Neural cell (in vitro differentiated cells): ENCODE data around the gene CLDN18. TPM values are rescaled to one million over a fixed set of nuclear protein-coding genes. Genes with fewer than 3 reads are reported as not detected.

ENCODE experiments used
- H2AFZ ChIP-seq: fragments of 200-600, 300-800 bp; sonication (generic), shearing (Covaris generic); 2 replicates; pipeline ENCODE4 v1.6.0; 2014; ENCODE audit warnings: low read depth, mild to moderate bottlenecking, antibody characterized with exemption, low read length, moderate library complexity
- H3F3A ChIP-seq: fragments of 200-600 bp; shearing (Covaris generic); 2 replicates; pipeline ENCODE4 v1.6.1; 2016; ENCODE audit warnings: mild to moderate bottlenecking, moderate library complexity, mixed read lengths, antibody characterized with exemption, low read length; ENCODE audit not compliant: insufficient read depth, poor library complexity, severe bottlenecking
- H3K27ac ChIP-seq: fragments of 200-600, 300-800 bp; sonication (generic), shearing (Covaris generic); 2 replicates; pipeline ENCODE4 v1.5.1; 2014; ENCODE audit warnings: mild to moderate bottlenecking, low read length, moderate library complexity
- H3K27me3 ChIP-seq: fragments of 300-800, 200-600 bp; sonication (generic), shearing (Covaris generic); 2 replicates; pipeline ENCODE4 v1.6.0; 2014; ENCODE audit warnings: mild to moderate bottlenecking, low read depth, low read length, moderate library complexity; ENCODE audit not compliant: insufficient read depth
- H3K36me3 ChIP-seq: fragments of 300-800, 200-600 bp; sonication (generic), shearing (Covaris generic); 2 replicates; pipeline ENCODE4 v1.5.1; 2014; ENCODE audit warnings: mild to moderate bottlenecking, antibody characterized with exemption, low read length, moderate library complexity; ENCODE audit not compliant: insufficient read depth
- H3K4me2 ChIP-seq: fragments of 300-800, 200-600 bp; sonication (generic), shearing (Covaris generic); 2 replicates; pipeline ENCODE4 v1.6.0; 2014; ENCODE audit warnings: mild to moderate bottlenecking, low read length
- H3K4me3 ChIP-seq: fragments of 300-800, 200-600 bp; sonication (generic), shearing (Covaris generic); 2 replicates; pipeline ENCODE4 v1.5.1; 2014; ENCODE audit warnings: mild to moderate bottlenecking, low read length, moderate library complexity
- H3K79me2 ChIP-seq: fragments of 200-600 bp; shearing (Covaris generic); replicated peaks from 2 replicates; pipeline ENCODE4 v1.6.0; 2014; ENCODE audit warnings: mild to moderate bottlenecking, low read length, moderate library complexity; ENCODE audit not compliant: insufficient read depth
- H3K9ac ChIP-seq: fragments of 300-800, 200-600 bp; sonication (generic), shearing (Covaris generic); 2 replicates; pipeline ENCODE4 v1.6.1; 2016; ENCODE audit warnings: mild to moderate bottlenecking, low read length, mixed read lengths
- H3K9me2 ChIP-seq: fragments of 200-600 bp; shearing (Covaris generic); 2 replicates; pipeline ENCODE4 v1.6.1; 2016; ENCODE audit warnings: mild to moderate bottlenecking, low read length, mixed read lengths; ENCODE audit not compliant: insufficient read depth
- H3K9me3 ChIP-seq: fragments of 200-600, 300-800 bp; sonication (generic), shearing (Covaris generic); 2 replicates; pipeline ENCODE4 v1.6.1; 2016; ENCODE audit warnings: mild to moderate bottlenecking, mixed run types, low read length, moderate library complexity, mixed read lengths
- H4K20me1 ChIP-seq: fragments of 200-600 bp; shearing (Covaris generic); 2 replicates; pipeline ENCODE4 v1.6.1; 2016; ENCODE audit warnings: mild to moderate bottlenecking, mixed run types; ENCODE audit not compliant: insufficient read depth
- EP300 ChIP-seq: fragments of 450-650 bp; conservative IDR thresholded peaks from 2 replicates; pipeline ENCODE4 v1.6.1; 2014; ENCODE audit warnings: antibody characterized with exemption, mild to moderate bottlenecking, moderate library complexity; ENCODE audit not compliant: poor library complexity, severe bottlenecking
- EZH2 ChIP-seq: fragments of 200-600, 300-800 bp; shearing (Covaris generic), sonication (generic); IDR thresholded peaks from 2 replicates; pipeline ENCODE4 v1.6.1; 2014; ENCODE audit warnings: antibody characterized with exemption, low read length, borderline replicate concordance, mild to moderate bottlenecking; ENCODE audit not compliant: insufficient read depth, poor library complexity, severe bottlenecking
- MXI1 ChIP-seq: fragments of 450-650 bp; conservative IDR thresholded peaks from 2 replicates; pipeline ENCODE4 v1.6.1; 2014; ENCODE audit warnings: antibody characterized with exemption, mild to moderate bottlenecking; ENCODE audit not compliant: poor library complexity, severe bottlenecking
- POLR2AphosphoS5 ChIP-seq: IDR thresholded peaks from 2 replicates; pipeline ENCODE4 v1.6.1; 2012
- RAD21 ChIP-seq: fragments of 450-650 bp; conservative IDR thresholded peaks from 2 replicates; pipeline ENCODE4 v1.6.1; 2014; ENCODE audit warnings: antibody characterized with exemption, mild to moderate bottlenecking, moderate library complexity
- SMC3 ChIP-seq: fragments of 450-650 bp; conservative IDR thresholded peaks from 2 replicates; pipeline ENCODE4 v1.6.1; 2014; ENCODE audit warnings: antibody characterized with exemption, mild to moderate bottlenecking, moderate library complexity; ENCODE audit not compliant: poor library complexity
- TAF1 ChIP-seq: IDR thresholded peaks from 2 replicates; pipeline ENCODE4 v1.6.1; 2012; ENCODE audit warnings: low read depth
- polyA minus RNA-seq: library from RNA; depleted of rRNA, polyadenylated mRNA; stranded (reverse); fragments of >200 nt; gene quantifications from 2 replicates; pipeline ENCODE4 v1.2.3, GENCODE V29; 2014
- polyA plus RNA-seq: library from polyadenylated mRNA; depleted of rRNA; stranded (reverse); fragments of >200 nt; gene quantifications from 2 replicates; pipeline ENCODE4 v1.2.3, GENCODE V29; 2014
- TF ChIP-seq, protein P1 (sequence below): IDR thresholded peaks from 2 replicates; pipeline ENCODE4 v1.6.1; 2012; ENCODE audit warnings: borderline replicate concordance
- TF ChIP-seq, protein P2 (sequence below): fragments of 450-650 bp; IDR thresholded peaks from 2 replicates; pipeline ENCODE4 v1.5.1; 2014; ENCODE audit warnings: antibody characterized with exemption, mild to moderate bottlenecking, moderate library complexity; ENCODE audit not compliant: poor library complexity, severe bottlenecking

The CLDN18 gene
- polyA plus RNA-seq = not detected in 2 replicates
- not detected in 2 replicates for polyA minus RNA-seq

DNA sequence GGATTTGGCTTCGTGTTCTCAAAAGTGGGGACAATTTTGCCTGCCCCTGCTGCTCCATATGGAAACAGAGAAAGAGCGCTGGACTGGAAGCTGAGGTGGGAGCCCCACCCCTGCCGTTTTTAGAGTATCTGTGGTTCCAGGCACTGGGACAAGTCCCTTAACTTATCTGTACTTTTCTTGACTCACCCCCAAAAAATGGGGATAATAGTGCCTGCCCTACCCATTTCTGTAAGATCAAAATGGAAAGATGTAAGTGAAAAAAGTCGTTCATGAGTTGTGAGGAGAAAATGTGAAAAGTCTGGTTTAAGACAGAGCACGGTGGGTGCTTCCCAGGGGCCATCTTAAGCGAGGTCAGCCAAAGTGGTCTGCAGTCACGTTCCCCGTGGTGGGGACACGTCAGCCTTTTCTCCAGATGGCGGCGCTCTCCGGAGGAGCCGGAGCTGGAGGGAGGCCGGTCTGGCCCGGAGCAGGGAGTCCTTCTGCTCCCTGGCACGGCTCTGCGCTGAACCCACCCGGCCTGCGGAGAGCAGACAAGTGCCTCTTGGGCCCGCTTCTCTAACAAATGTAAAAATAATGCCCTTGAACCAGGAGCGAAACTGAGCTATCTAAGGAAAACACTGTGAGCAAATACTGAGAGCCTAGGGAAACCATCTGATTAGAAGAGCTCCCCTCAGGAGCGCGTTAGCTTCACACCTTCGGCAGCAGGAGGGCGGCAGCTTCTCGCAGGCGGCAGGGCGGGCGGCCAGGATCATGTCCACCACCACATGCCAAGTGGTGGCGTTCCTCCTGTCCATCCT is at the start of gene CLDN18:
Gene CLDN18, plus strand, starts transcription at position 690 of the 797 bp plus-strand sequence. Its CDS starts 61 bp downstream, at position 751.
- TF ChIP-seq MXI1 (no peak), EP300 (no peak), POLR2AphosphoS5 (no peak), TAF1 (no peak), SMC3 (no peak), EZH2 (no peak), RAD21 (no peak)
- TF ChIP-seq, protein P1, sequence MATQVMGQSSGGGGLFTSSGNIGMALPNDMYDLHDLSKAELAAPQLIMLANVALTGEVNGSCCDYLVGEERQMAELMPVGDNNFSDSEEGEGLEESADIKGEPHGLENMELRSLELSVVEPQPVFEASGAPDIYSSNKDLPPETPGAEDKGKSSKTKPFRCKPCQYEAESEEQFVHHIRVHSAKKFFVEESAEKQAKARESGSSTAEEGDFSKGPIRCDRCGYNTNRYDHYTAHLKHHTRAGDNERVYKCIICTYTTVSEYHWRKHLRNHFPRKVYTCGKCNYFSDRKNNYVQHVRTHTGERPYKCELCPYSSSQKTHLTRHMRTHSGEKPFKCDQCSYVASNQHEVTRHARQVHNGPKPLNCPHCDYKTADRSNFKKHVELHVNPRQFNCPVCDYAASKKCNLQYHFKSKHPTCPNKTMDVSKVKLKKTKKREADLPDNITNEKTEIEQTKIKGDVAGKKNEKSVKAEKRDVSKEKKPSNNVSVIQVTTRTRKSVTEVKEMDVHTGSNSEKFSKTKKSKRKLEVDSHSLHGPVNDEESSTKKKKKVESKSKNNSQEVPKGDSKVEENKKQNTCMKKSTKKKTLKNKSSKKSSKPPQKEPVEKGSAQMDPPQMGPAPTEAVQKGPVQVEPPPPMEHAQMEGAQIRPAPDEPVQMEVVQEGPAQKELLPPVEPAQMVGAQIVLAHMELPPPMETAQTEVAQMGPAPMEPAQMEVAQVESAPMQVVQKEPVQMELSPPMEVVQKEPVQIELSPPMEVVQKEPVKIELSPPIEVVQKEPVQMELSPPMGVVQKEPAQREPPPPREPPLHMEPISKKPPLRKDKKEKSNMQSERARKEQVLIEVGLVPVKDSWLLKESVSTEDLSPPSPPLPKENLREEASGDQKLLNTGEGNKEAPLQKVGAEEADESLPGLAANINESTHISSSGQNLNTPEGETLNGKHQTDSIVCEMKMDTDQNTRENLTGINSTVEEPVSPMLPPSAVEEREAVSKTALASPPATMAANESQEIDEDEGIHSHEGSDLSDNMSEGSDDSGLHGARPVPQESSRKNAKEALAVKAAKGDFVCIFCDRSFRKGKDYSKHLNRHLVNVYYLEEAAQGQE = no peak
- TF ChIP-seq, protein P2, sequence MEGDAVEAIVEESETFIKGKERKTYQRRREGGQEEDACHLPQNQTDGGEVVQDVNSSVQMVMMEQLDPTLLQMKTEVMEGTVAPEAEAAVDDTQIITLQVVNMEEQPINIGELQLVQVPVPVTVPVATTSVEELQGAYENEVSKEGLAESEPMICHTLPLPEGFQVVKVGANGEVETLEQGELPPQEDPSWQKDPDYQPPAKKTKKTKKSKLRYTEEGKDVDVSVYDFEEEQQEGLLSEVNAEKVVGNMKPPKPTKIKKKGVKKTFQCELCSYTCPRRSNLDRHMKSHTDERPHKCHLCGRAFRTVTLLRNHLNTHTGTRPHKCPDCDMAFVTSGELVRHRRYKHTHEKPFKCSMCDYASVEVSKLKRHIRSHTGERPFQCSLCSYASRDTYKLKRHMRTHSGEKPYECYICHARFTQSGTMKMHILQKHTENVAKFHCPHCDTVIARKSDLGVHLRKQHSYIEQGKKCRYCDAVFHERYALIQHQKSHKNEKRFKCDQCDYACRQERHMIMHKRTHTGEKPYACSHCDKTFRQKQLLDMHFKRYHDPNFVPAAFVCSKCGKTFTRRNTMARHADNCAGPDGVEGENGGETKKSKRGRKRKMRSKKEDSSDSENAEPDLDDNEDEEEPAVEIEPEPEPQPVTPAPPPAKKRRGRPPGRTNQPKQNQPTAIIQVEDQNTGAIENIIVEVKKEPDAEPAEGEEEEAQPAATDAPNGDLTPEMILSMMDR = no peak
- H3K4me3 ChIP-seq = no peak within 1 kb of the TSS
- H3K9ac ChIP-seq = no peak within 1 kb of the TSS
- H2AFZ ChIP-seq = no peak within 1 kb of the TSS
- no peaks in the 10 kb centered on the region for H3K9me3 ChIP-seq
- H3K27ac ChIP-seq = no peak within 1 kb of the TSS
- no peaks in the 10 kb centered on the region for H4K20me1 ChIP-seq
- H3F3A ChIP-seq = no peaks in the 10 kb centered on the region
- H3K36me3 ChIP-seq = no peaks in the 10 kb centered on the region
- H3K79me2 ChIP-seq = no peaks in the 10 kb centered on the region
- no peak within 1 kb of the TSS for H3K4me2 ChIP-seq
- no peaks in the 10 kb centered on the region for H3K9me2 ChIP-seq
- no peaks in the 10 kb centered on the region for H3K27me3 ChIP-seq

DNA sequence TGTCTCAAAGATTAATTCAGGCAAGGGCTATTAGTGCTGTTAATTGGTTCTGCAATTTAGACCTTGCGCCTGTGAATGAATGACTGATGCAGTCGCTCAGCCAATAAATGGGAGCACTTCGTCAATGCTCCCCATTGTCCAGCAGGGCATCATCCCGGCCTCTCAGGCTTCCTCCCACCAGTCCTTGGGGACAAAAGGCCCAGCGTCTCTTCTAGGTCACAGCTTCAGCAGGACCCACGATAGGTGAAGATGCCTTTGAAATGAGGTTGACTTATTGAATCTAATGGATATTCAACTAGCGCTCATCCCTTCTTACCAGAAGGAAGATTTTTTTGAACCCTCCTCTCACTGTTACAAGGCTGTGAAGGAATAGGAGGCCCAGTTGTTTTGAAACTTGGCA is 47.7 kb upstream of the CLDN18 start:
- Histone ChIP-seq H3F3A (no peaks in the 10 kb centered on the region), H3K9me3 (no peaks in the 10 kb centered on the region), H3K4me3 (no peak overlapping the region), H3K9me2 (no peaks in the 10 kb centered on the region), H3K27ac (no peak overlapping the region), H3K4me2 (no peak overlapping the region), H4K20me1 (no peaks in the 10 kb centered on the region), H3K79me2 (no peaks in the 10 kb centered on the region), H3K9ac (no peak overlapping the region), H2AFZ (no peak overlapping the region), H3K36me3 (no peaks in the 10 kb centered on the region), H3K27me3 (no peaks in the 10 kb centered on the region)
- TF ChIP-seq, protein P1 = no peak
- TF ChIP-seq EP300 = no peak
- TF ChIP-seq, protein P2 = no peak
- TF ChIP-seq MXI1 = no peak
- TF ChIP-seq TAF1 = no peak
- no peak for TF ChIP-seq POLR2AphosphoS5
- no peak for TF ChIP-seq EZH2
- no peak for TF ChIP-seq RAD21
- no peak for TF ChIP-seq SMC3
